IMR-90 (cell line): ENCODE results near the gene TROAP.

Experiments used
- CTCF ChIP-seq: conservative IDR thresholded peaks from 2 replicates; pipeline ENCODE4 v1.5.1; 2012; ENCODE audit warnings: mild to moderate bottlenecking, low read depth, low read length, improper control_type of control experiment
- FOS ChIP-seq: fragments of 150-350 bp; IDR thresholded peaks from 2 replicates; pipeline ENCODE4 v1.6.1; 2016; ENCODE audit warnings: low read depth, low read length
- NFE2L2 ChIP-seq: fragments of 150-350 bp; IDR thresholded peaks from 2 replicates; pipeline ENCODE4 v1.6.1; 2016; ENCODE audit warnings: low read depth, mild to moderate bottlenecking, low read length
- POLR2A ChIP-seq: IDR thresholded peaks from 2 replicates; pipeline ENCODE4 v1.6.1; 2012; ENCODE audit warnings: mild to moderate bottlenecking, low read depth, low read length

- TF ChIP-seq POLR2A: no peak
- TF ChIP-seq CTCF: no peak
- no peak for TF ChIP-seq NFE2L2
- TF ChIP-seq FOS: no peak
These were observed 556 bp downstream of the TROAP start for GRCh38 chr12:49323524-49324097.
